A549 (cell line): ENCODE measurements around the gene ADD1. TPM values are rescaled to one million over a fixed set of nuclear protein-coding genes. Genes with fewer than 3 reads are reported as not detected.

Experiments
- ATAC-seq, 2 experiments: fragments of 200-7000 bp in 1 of 2; fragments of >200 bp in 1 of 2; cut with Nextera tagmentation in 1 of 2; cut with Tn5 transposase in 1 of 2; 3 replicates each; pipeline versions ENCODE4 v1.8.0 to v1.9.1; 2018 to 2020; ENCODE audit warnings: mild to moderate bottlenecking in 1 of 2, moderate library complexity in 1 of 2
- CTCF ChIA-PET: fragments of 300-600 bp; sonication (Branson Sonifier 250); formaldehyde crosslinking; extraction: SDS; loops from one replicate; lab custom pipeline; 2021; ENCODE audit warnings: antibody characterized with exemption, inconsistent platforms; lab: Yijun Ruan, JAX
- POLR2A ChIA-PET: fragments of 350-600 bp; formaldehyde crosslinking; extraction: SDS; loops from one replicate; lab custom pipeline; 2021; ENCODE audit warnings: antibody characterized with exemption, inconsistent platforms; lab: Yijun Ruan, JAX
- DNase-seq, 2 experiments: peaks; one replicate each; pipeline versions ENCODE4 v3.0.0 to v3.0.0-alpha.2; 2011 to 2016; ENCODE audit warnings: low read depth in 1 of 2, low spot score in 1 of 2
- FAIRE-seq: peaks from 2 replicates; lab custom pipeline; 2011; peaks lifted over from hg19 to GRCh38; lab: Jason Lieb, UNC
- H3K27ac ChIP-seq, 2 experiments: fragments of >200 bp; sonication (Bioruptor Twin); formaldehyde crosslinking; 3 replicates each; pipeline ENCODE4 v1.5.1; 2016 to 2017
- H3K4me1 ChIP-seq: fragments of >200 bp; sonication (Bioruptor Twin); formaldehyde crosslinking; 3 replicates; pipeline ENCODE4 v1.6.1; 2016
- H3K4me2 ChIP-seq: fragments of >200 bp; sonication (Bioruptor Twin); formaldehyde crosslinking; 3 replicates; pipeline ENCODE4 v1.6.1; 2016
- H3K4me3 ChIP-seq: fragments of >200 bp; sonication (Bioruptor Twin); formaldehyde crosslinking; 3 replicates; pipeline ENCODE4 v1.5.1; 2016
- H3K9me3 ChIP-seq: fragments of >200 bp; sonication (Bioruptor Twin); formaldehyde crosslinking; 3 replicates; pipeline ENCODE4 v1.6.1; 2016
- CBX2 ChIP-seq: fragments of 200-600 bp; sonication (generic); IDR thresholded peaks from 2 replicates; pipeline ENCODE4 v1.6.1; 2016; ENCODE audit warnings: low read depth, mild to moderate bottlenecking, borderline replicate concordance
- CEBPB ChIP-seq, 2 experiments: fragments of >200 bp in 1 of 2; sonication (Bioruptor Twin) in 1 of 2; formaldehyde crosslinking in 1 of 2; IDR thresholded peaks; 2 replicates each; pipeline ENCODE4 v1.6.1; 2012 to 2016
- EHF ChIP-seq: fragments of 250-450 bp; sonication (Bioruptor Pico); IDR thresholded peaks from 2 replicates; pipeline ENCODE4 v1.5.0; 2020; ENCODE audit warnings: mild to moderate bottlenecking
- EP300 ChIP-seq, 2 experiments: fragments of >200 bp; sonication (Bioruptor Twin); formaldehyde crosslinking; IDR thresholded peaks; 2 replicates in 1 of 2; 3 replicates in 1 of 2; pipeline ENCODE4 v1.6.1; 2016 to 2017
- ESRRA ChIP-seq: fragments of 150-350 bp; IDR thresholded peaks from 2 replicates; pipeline ENCODE4 v1.6.1; 2014; ENCODE audit warnings: mild to moderate bottlenecking, low read length, borderline replicate concordance
- FOXS1 ChIP-seq: fragments of 250-450 bp; sonication (Bioruptor Pico); IDR thresholded peaks from 2 replicates; pipeline ENCODE4 v1.5.0; 2020; ENCODE audit warnings: mild to moderate bottlenecking, moderate library complexity
- HES2 ChIP-seq: fragments of >200 bp; sonication (Bioruptor Twin); formaldehyde crosslinking; IDR thresholded peaks from 2 replicates; pipeline ENCODE4 v1.6.1; 2016
- HEYL ChIP-seq: fragments of 250-450 bp; sonication (Bioruptor Pico); IDR thresholded peaks from 2 replicates; pipeline ENCODE4 v1.8.0; 2021; ENCODE audit warnings: mild to moderate bottlenecking, moderate library complexity
- HOXB13 ChIP-seq: fragments of 250-450 bp; sonication (Bioruptor Pico); IDR thresholded peaks from 2 replicates; pipeline ENCODE4 v1.5.0; 2020; ENCODE audit warnings: low read depth, mild to moderate bottlenecking, moderate library complexity
- JUN ChIP-seq, 2 experiments: fragments of >200 bp; sonication (Bioruptor Twin); formaldehyde crosslinking; IDR thresholded peaks; 2 replicates in 1 of 2; 3 replicates in 1 of 2; pipeline ENCODE4 v1.6.1; 2016 to 2017
- KDM1A ChIP-seq: fragments of 200-600 bp; sonication (generic); IDR thresholded peaks from 2 replicates; pipeline ENCODE4 v1.6.1; 2016; ENCODE audit warnings: low read depth, mild to moderate bottlenecking
- MAX ChIP-seq: IDR thresholded peaks from 2 replicates; pipeline ENCODE4 v1.6.1; 2012
- MAZ ChIP-seq: fragments of 150-350 bp; IDR thresholded peaks from 2 replicates; pipeline ENCODE4 v1.6.1; 2014; ENCODE audit warnings: antibody characterized with exemption, low read depth, low read length, borderline replicate concordance
- NFE2L2 ChIP-seq: fragments of 150-350 bp; conservative IDR thresholded peaks from 2 replicates; pipeline ENCODE4 v1.6.1; 2014; ENCODE audit warnings: low read length
- NR3C1 ChIP-seq: fragments of >200 bp; sonication (Bioruptor Twin); formaldehyde crosslinking; IDR thresholded peaks from 3 replicates; pipeline ENCODE4 v1.6.1; 2017
- POLR2A ChIP-seq: IDR thresholded peaks from 2 replicates; pipeline ENCODE4 v1.6.1; 2012; ENCODE audit warnings: mild to moderate bottlenecking, low read length
- RARB ChIP-seq: fragments of 250-450 bp; sonication (Bioruptor Pico); IDR thresholded peaks from 2 replicates; pipeline ENCODE4 v1.8.0; 2021; ENCODE audit warnings: mild to moderate bottlenecking, moderate library complexity
- RCOR1 ChIP-seq: fragments of 150-350 bp; IDR thresholded peaks from 2 replicates; pipeline ENCODE4 v1.6.1; 2014; ENCODE audit warnings: antibody characterized with exemption, low read length, low read depth
- RFX5 ChIP-seq: fragments of 450-650 bp; IDR thresholded peaks from 2 replicates; pipeline ENCODE4 v1.7.1; 2014; ENCODE audit warnings: antibody characterized with exemption, mild to moderate bottlenecking, moderate library complexity
- SMC3 ChIP-seq: fragments of >200 bp; sonication (Bioruptor Twin); formaldehyde crosslinking; IDR thresholded peaks from 3 replicates; pipeline ENCODE4 v1.6.1; 2018; ENCODE audit warnings: inconsistent platforms
- SREBF2 ChIP-seq: fragments of 450-650 bp; IDR thresholded peaks from 2 replicates; pipeline ENCODE4 v1.6.1; 2014; ENCODE audit warnings: mild to moderate bottlenecking, moderate library complexity
- ZC3H11A ChIP-seq: fragments of 450-650 bp; IDR thresholded peaks from 2 replicates; pipeline ENCODE4 v1.6.1; 2014; ENCODE audit warnings: antibody characterized with exemption, mild to moderate bottlenecking
- ZFP36 ChIP-seq: fragments of 450-650 bp; IDR thresholded peaks from 2 replicates; pipeline ENCODE4 v1.6.1; 2014; ENCODE audit warnings: borderline replicate concordance; ENCODE audit not compliant: partially characterized antibody
- ZNF302 ChIP-seq: fragments of 250-450 bp; sonication (Bioruptor Pico); IDR thresholded peaks from 2 replicates; pipeline ENCODE4 v1.9.0; 2021; ENCODE audit warnings: inconsistent platforms, mild to moderate bottlenecking, moderate library complexity
- ZSCAN20 ChIP-seq: fragments of 250-450 bp; sonication (Bioruptor Pico); IDR thresholded peaks from 2 replicates; pipeline ENCODE4 v1.8.0; 2022; ENCODE audit warnings: mild to moderate bottlenecking, moderate library complexity
- WGBS: methylation state at CpG from one replicate; pipeline ENCODE4 v1.1.6; 2017; ENCODE audit errors: missing lambda C conversion rate; 5-methylcytosine and 5-hydroxymethylcytosine counted together
- polyA plus RNA-seq, 4 experiments: library from polyadenylated mRNA; depleted of rRNA in 3 of 4; stranded (reverse); fragments of >200 nt; fragmentation: RNase III in 1 of 4; extraction: RNeasy Plus Mini Kit Qiagen cat#74134 plus additional on column Dnase treatment in 1 of 4; gene quantifications; 2 replicates in 3 of 4; 3 replicates in 1 of 4; pipeline ENCODE4 v1.2.3, GENCODE V29; 2011 to 2017
- TF ChIP-seq, protein P1 (sequence below): fragments of 450-650 bp; IDR thresholded peaks from 2 replicates; pipeline ENCODE4 v1.6.1; 2014; ENCODE audit warnings: antibody characterized with exemption
- TF ChIP-seq, protein P2 (sequence below): IDR thresholded peaks from 2 replicates; pipeline ENCODE4 v1.6.1; 2012; ENCODE audit warnings: low read depth, borderline replicate concordance

Gene ADD1
- polyA plus RNA-seq, 2 of the 4 experiments (the other 2 are of a cell fraction), result 59.7 to 60.3 TPM

DNA sequence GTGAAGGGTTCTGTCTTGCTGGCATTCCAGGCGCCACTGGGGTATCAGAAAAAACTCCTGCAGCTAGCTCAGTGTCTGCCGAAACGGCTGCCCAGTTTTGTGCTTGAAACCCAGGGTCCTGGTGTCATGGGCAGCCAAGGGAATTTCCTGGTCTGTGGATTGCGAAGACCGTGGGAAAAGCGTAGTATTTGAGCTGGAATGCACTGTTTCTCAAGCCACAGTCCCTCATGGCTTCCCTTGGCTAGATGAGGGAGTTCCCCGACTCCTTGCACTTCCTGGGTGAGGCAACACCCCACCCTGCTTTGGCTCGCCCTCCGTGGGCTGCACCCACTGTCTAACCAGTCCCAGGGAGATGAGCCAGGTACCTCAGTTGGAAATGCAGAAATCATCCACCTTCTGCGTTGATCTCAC is 79.5 kb downstream of the ADD1 start:
- POLR2A ChIA-PET, result no interaction called here

GRCh38 chr4:2923668-2924173 is 80.1 kb downstream of the ADD1 start:
- CTCF ChIA-PET, result no interaction called here
- no peak overlapping the region for H3K27ac ChIP-seq

More for the DNA sequence above, 79.5 kb downstream of the ADD1 start:
- 96% methylated on average over 4 of the region's 10 CpGs for WGBS
- TF ChIP-seq ZNF302 (CRISPR knock-in tag) (no peak), MAZ (no peak), JUN (IDR thresholded peaks at IDR 0.05) (no peak), ZSCAN20 (CRISPR knock-in tag) (no peak), CEBPB (IDR thresholded peaks at IDR 0.05) (no peak)
- TF ChIP-seq, all 56 proteins: peak for 0
- DNase-seq, result no peak
- ATAC-seq, result no peak
- H3K4me1 ChIP-seq, result no peaks in the 10 kb centered on the region
- FAIRE-seq, result no peak
- H3K9me3 ChIP-seq, result no peaks in the 10 kb centered on the region
- no peak overlapping the region for H3K27ac ChIP-seq
- CTCF ChIA-PET, result no interaction called here
- no peak overlapping the region for H3K4me2 ChIP-seq
- H3K4me3 ChIP-seq, result no peak overlapping the region

DNA sequence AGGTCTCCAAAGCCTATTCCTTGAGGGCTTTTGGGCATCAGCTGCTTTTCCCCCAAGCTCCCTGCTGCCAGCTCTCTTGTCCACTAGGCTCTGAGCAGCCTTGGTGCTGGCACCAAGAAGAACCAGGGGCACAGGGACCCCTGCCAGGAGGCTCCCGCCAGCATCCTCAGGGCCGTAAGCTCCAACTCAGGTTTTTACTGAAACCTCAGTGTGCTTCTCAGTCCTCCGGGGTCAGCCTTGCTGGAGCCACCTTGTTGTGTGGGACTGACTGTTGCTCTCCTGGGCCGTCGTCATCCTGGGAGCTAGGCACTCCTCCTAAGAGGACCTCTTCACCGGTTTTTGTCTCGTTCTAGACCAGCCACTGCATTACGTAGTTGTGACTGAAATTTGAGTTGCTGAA is 80.6 kb downstream of the ADD1 start:
- CTCF ChIA-PET, result no interaction called here
- Histone ChIP-seq H3K4me2 (no peak overlapping the region), H3K27ac (no peak overlapping the region), H3K9me3 (no peaks in the 10 kb centered on the region), H3K4me3 (no peak overlapping the region)
- TF ChIP-seq SMC3 (no peak), RFX5 (no peak), FOXS1 (no peak), POLR2A (no peak), KDM1A (no peak), RARB (CRISPR knock-in tag) (no peak)
- TF ChIP-seq, all 56 proteins: peak for 0
- ATAC-seq, result no peak
- FAIRE-seq, result no peak
- no peak for DNase-seq
- H3K4me1 ChIP-seq, result no peaks in the 10 kb centered on the region
- WGBS, result 91% methylated on average over 8 of the region's 8 CpGs
- POLR2A ChIA-PET, result interaction anchor here (0.6 kb wide), 1 partner anchor 18 kb away, joined by 4 read pairs; no protein-coding TSS in a partner anchor

More at GRCh38 chr4:2923668-2924173, 80.1 kb downstream of the ADD1 start:
- ATAC-seq (no peak), DNase-seq (no peak), FAIRE-seq (no peak)
- H3K4me2 ChIP-seq, result no peak overlapping the region
- no peaks in the 10 kb centered on the region for H3K9me3 ChIP-seq
- no peaks in the 10 kb centered on the region for H3K4me1 ChIP-seq
- H3K4me3 ChIP-seq, result no peak overlapping the region
- POLR2A ChIA-PET, result no interaction called here
- WGBS, result 96% methylated on average over 16 of the region's 16 CpGs
- TF ChIP-seq HES2, result no peak
- TF ChIP-seq EP300 (IDR thresholded peaks at IDR 0.05), result no peak
- TF ChIP-seq ZFP36, result no peak
- no peak for TF ChIP-seq KDM1A
- no peak for TF ChIP-seq JUN (IDR thresholded peaks at IDR 0.05)
- TF ChIP-seq, protein P1, sequence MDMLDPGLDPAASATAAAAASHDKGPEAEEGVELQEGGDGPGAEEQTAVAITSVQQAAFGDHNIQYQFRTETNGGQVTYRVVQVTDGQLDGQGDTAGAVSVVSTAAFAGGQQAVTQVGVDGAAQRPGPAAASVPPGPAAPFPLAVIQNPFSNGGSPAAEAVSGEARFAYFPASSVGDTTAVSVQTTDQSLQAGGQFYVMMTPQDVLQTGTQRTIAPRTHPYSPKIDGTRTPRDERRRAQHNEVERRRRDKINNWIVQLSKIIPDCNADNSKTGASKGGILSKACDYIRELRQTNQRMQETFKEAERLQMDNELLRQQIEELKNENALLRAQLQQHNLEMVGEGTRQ, result no peak
- no peak for TF ChIP-seq NFE2L2
- no peak for TF ChIP-seq HEYL (CRISPR knock-in tag)
- TF ChIP-seq POLR2A, result no peak
- no peak for TF ChIP-seq ZSCAN20 (CRISPR knock-in tag)
- no peak for TF ChIP-seq HOXB13 (CRISPR knock-in tag)
- no peak for TF ChIP-seq EHF
- no peak for TF ChIP-seq RCOR1

DNA sequence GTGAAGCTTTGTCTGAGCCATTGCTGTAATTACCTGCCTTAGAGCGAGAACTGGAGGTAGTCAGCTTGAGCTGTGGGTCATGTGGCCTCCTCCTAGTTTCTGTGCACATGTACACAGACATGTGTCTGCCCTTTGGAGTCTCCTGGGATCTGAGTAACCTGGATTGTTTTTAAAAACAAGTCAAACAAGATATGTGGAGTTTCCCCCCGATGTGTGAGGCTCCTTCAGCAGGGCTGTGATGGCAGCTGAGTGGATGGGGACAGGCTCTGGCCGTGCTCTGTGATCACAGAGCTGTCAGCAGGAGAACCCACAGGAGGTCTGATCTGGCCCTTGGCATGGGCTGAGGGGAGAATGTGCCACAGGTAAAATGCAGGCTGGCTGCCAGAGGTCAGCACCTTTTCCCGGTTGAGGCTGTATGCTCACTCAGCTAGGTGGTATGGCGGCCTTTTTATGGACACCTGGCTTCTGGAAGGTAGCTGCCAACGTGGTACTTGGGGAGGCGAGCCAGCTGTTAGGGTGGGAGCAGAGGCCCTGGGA is 81.2 kb downstream of the ADD1 start:
- WGBS, result 90% methylated on average over 7 of the region's 7 CpGs
- no peak for ATAC-seq
- POLR2A ChIA-PET, result interaction anchor here (0.6 kb wide), 1 partner anchor 18 kb away, joined by 4 read pairs; no protein-coding TSS in a partner anchor
- no peak for FAIRE-seq
- Histone ChIP-seq H3K9me3 (no peaks in the 10 kb centered on the region), H3K27ac (no peak overlapping the region)
- CTCF ChIA-PET, result interaction anchor here (1.0 kb wide), 1 partner anchor 161 kb away, joined by 3 read pairs; no protein-coding TSS in a partner anchor
- DNase-seq, result no peak
- TF ChIP-seq NR3C1 (no peak), ZNF302 (CRISPR knock-in tag) (no peak), SMC3 (no peak), RCOR1 (no peak), MAX (no peak), CBX2 (no peak), ZC3H11A (no peak), ESRRA (no peak), ZFP36 (no peak), SREBF2 (no peak)
- TF ChIP-seq, protein P1, result no peak
- TF ChIP-seq, protein P2, sequence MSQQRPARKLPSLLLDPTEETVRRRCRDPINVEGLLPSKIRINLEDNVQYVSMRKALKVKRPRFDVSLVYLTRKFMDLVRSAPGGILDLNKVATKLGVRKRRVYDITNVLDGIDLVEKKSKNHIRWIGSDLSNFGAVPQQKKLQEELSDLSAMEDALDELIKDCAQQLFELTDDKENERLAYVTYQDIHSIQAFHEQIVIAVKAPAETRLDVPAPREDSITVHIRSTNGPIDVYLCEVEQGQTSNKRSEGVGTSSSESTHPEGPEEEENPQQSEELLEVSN, result no peak
- TF ChIP-seq, all 56 proteins: peak for 0
- H3K4me1 ChIP-seq, result no peaks in the 10 kb centered on the region
- no peak overlapping the region for H3K4me2 ChIP-seq
- no peak overlapping the region for H3K4me3 ChIP-seq
